Neural progenitor cell (in vitro differentiated cells): ENCODE measurements around the gene ME1. TPM values are rescaled to one million over a fixed set of nuclear protein-coding genes. Genes with fewer than 3 reads are reported as not detected.

Source experiments
- DNase-seq: peaks from one replicate; pipeline ENCODE4 v3.0.0-alpha.2; 2016; ENCODE audit warnings: low spot score
- H2AFZ ChIP-seq: fragments of 200-600 bp; sonication (generic); replicated peaks from 2 replicates; pipeline ENCODE4 v1.6.1; 2016; ENCODE audit warnings: antibody characterized with exemption
- H3F3A ChIP-seq: fragments of 200-600 bp; sonication (generic); 2 replicates; pipeline ENCODE4 v1.6.1; 2016; ENCODE audit warnings: antibody characterized with exemption, low read depth
- H3K27ac ChIP-seq: fragments of 200-600 bp; sonication (generic); 2 replicates; pipeline ENCODE4 v1.5.1; 2016; ENCODE audit warnings: mild to moderate bottlenecking
- H3K27me3 ChIP-seq: fragments of 200-600 bp; sonication (generic); 2 replicates; pipeline ENCODE4 v1.6.1; 2016; ENCODE audit warnings: mild to moderate bottlenecking, moderate library complexity
- H3K36me3 ChIP-seq: fragments of 200-600 bp; sonication (generic); 2 replicates; pipeline ENCODE4 v1.5.1; 2016
- H3K4me1 ChIP-seq: fragments of 200-600 bp; sonication (generic); 2 replicates; pipeline ENCODE4 v1.6.1; 2016; ENCODE audit warnings: mixed run types
- H3K4me2 ChIP-seq: fragments of 200-600 bp; sonication (generic); 2 replicates; pipeline ENCODE4 v1.6.1; 2016
- H3K4me3 ChIP-seq: fragments of 200-600 bp; sonication (generic); 2 replicates; pipeline ENCODE4 v1.5.1; 2016
- H3K79me2 ChIP-seq: fragments of 200-600 bp; sonication (generic); 2 replicates; pipeline ENCODE4 v1.6.1; 2016; ENCODE audit warnings: low read depth
- H3K9ac ChIP-seq: fragments of 200-600 bp; sonication (generic); 2 replicates; pipeline ENCODE4 v1.6.1; 2016
- H3K9me3 ChIP-seq: fragments of 200-600 bp; sonication (generic); 2 replicates; pipeline ENCODE4 v1.5.1; 2016; ENCODE audit warnings: low read depth
- H4K20me1 ChIP-seq: fragments of 200-600 bp; sonication (generic); 2 replicates; pipeline ENCODE4 v1.6.1; 2016; ENCODE audit warnings: low read depth
- H3K27ac Mint-ChIP-seq: 3 replicates; pipeline ENCODE4 v1.8.0; 2021; ENCODE audit warnings: mixed read lengths
- H3K27me3 Mint-ChIP-seq: 2 replicates; pipeline ENCODE4 v1.8.0; 2022; ENCODE audit warnings: low read depth, mild to moderate bottlenecking, inconsistent platforms, moderate library complexity, mixed read lengths; ENCODE audit not compliant: insufficient read depth
- H3K36me3 Mint-ChIP-seq: 3 replicates; pipeline ENCODE4 v1.8.0; 2021; ENCODE audit warnings: mixed read lengths
- H3K4me1 Mint-ChIP-seq: 3 replicates; pipeline ENCODE4 v1.8.0; 2021; ENCODE audit warnings: mixed read lengths
- H3K4me3 Mint-ChIP-seq: 3 replicates; pipeline ENCODE4 v1.8.0; 2021; ENCODE audit warnings: mild to moderate bottlenecking, moderate library complexity, mixed read lengths
- H3K9me3 Mint-ChIP-seq: 3 replicates; pipeline ENCODE4 v1.8.0; 2020; ENCODE audit warnings: mixed read lengths
- EZH2 ChIP-seq: fragments of 200-600 bp; sonication (generic); IDR thresholded peaks from 2 replicates; pipeline ENCODE4 v1.6.1; 2017; ENCODE audit warnings: antibody characterized with exemption, mild to moderate bottlenecking, moderate library complexity
- EZH2phosphoT487 ChIP-seq: fragments of 200-600 bp; sonication (generic); IDR thresholded peaks from 2 replicates; pipeline ENCODE4 v1.6.1; 2017; ENCODE audit warnings: antibody characterized with exemption
- total RNA-seq: library from RNA; depleted of rRNA; stranded (reverse); fragments of >200 nt; gene quantifications from 2 replicates; pipeline ENCODE4 v1.2.3, GENCODE V29; 2015; ENCODE audit warnings: low replicate concordance
- TF ChIP-seq, protein P1 (sequence below): fragments of 200-600 bp; sonication (generic); IDR thresholded peaks from 2 replicates; pipeline ENCODE4 v1.5.1; 2017; ENCODE audit warnings: antibody characterized with exemption, mild to moderate bottlenecking

The ME1 gene
- total RNA-seq, 1 donor from 2014 or later = 2.8 TPM

GRCh38 chr6:83381949-83382348 is 48.9 kb downstream of the ME1 start:
- Histone ChIP-seq H3F3A (no peaks in the 10 kb centered on the region), H4K20me1 (no peaks in the 10 kb centered on the region), H3K4me3 (no peak overlapping the region), H3K79me2 (no peaks in the 10 kb centered on the region), H3K27ac (no peak overlapping the region), H3K4me2 (no peak overlapping the region), H2AFZ (no peak overlapping the region), H3K9me3 (no peaks in the 10 kb centered on the region), H3K9ac (no peak overlapping the region), H3K36me3 (no peaks in the 10 kb centered on the region), H3K27me3 (no peaks in the 10 kb centered on the region), H3K4me1 (no peaks in the 10 kb centered on the region)
- H3K36me3 Mint-ChIP-seq = no peaks in the 10 kb centered on the region
- H3K9me3 Mint-ChIP-seq = no peaks in the 10 kb centered on the region
- TF ChIP-seq EZH2 (no peak), EZH2phosphoT487 (no peak)
- TF ChIP-seq, protein P1, sequence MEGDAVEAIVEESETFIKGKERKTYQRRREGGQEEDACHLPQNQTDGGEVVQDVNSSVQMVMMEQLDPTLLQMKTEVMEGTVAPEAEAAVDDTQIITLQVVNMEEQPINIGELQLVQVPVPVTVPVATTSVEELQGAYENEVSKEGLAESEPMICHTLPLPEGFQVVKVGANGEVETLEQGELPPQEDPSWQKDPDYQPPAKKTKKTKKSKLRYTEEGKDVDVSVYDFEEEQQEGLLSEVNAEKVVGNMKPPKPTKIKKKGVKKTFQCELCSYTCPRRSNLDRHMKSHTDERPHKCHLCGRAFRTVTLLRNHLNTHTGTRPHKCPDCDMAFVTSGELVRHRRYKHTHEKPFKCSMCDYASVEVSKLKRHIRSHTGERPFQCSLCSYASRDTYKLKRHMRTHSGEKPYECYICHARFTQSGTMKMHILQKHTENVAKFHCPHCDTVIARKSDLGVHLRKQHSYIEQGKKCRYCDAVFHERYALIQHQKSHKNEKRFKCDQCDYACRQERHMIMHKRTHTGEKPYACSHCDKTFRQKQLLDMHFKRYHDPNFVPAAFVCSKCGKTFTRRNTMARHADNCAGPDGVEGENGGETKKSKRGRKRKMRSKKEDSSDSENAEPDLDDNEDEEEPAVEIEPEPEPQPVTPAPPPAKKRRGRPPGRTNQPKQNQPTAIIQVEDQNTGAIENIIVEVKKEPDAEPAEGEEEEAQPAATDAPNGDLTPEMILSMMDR = no peak
- H3K4me1 Mint-ChIP-seq = no peaks in the 10 kb centered on the region
- H3K27ac Mint-ChIP-seq = no peak overlapping the region
- no peaks in the 10 kb centered on the region for H3K27me3 Mint-ChIP-seq
- no peak overlapping the region for H3K4me3 Mint-ChIP-seq
- no peak for DNase-seq

- H2AFZ ChIP-seq = no peak overlapping the region
- H3K4me3 ChIP-seq = no peak overlapping the region
- H3F3A ChIP-seq = no peaks in the 10 kb centered on the region
- no peak overlapping the region for H3K4me2 ChIP-seq
- H3K27ac ChIP-seq = no peak overlapping the region
- no peaks in the 10 kb centered on the region for H3K9me3 ChIP-seq
- Mint-ChIP-seq H3K4me1 (no peaks in the 10 kb centered on the region), H3K27ac (no peak overlapping the region), H3K4me3 (no peak overlapping the region), H3K27me3 (no peaks in the 10 kb centered on the region), H3K36me3 (no peaks in the 10 kb centered on the region), H3K9me3 (no peaks in the 10 kb centered on the region)
- H3K36me3 ChIP-seq = no peaks in the 10 kb centered on the region
- no peaks in the 10 kb centered on the region for H3K79me2 ChIP-seq
- no peak for DNase-seq
- no peaks in the 10 kb centered on the region for H3K4me1 ChIP-seq
- TF ChIP-seq EZH2phosphoT487 = no peak
- TF ChIP-seq, protein P1 = no peak
- no peak for TF ChIP-seq EZH2
- H4K20me1 ChIP-seq = no peaks in the 10 kb centered on the region
- H3K27me3 ChIP-seq = no peaks in the 10 kb centered on the region
- H3K9ac ChIP-seq = no peak overlapping the region
Measured at GRCh38 chr6:83378621-83379388, 52.0 kb downstream of the ME1 start.

DNA sequence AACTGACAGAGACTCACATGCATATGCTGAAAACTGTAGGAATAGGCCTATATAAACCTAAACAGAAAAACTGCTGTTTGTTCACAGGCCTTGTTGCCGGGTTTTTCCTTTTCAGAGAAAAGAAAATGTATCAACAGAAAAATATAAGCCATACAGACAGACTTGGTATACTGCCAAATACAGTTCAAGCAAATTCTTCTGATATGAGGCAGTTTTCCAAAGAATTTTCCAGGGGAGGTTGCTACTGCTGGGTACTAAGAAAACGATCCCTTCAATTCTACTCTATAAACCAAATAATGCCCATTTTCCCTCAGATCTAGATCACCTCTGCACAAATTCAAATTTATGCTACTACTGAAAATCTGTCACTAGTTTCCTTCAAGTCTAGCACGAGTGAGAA is 59.4 kb downstream of the ME1 start:
- Histone ChIP-seq H3K27me3 (no peaks in the 10 kb centered on the region), H4K20me1 (no peaks in the 10 kb centered on the region), H3K79me2 (no peaks in the 10 kb centered on the region), H3K4me2 (no peak overlapping the region), H3K36me3 (no peaks in the 10 kb centered on the region), H3K4me3 (no peak overlapping the region), H3K9me3 (no peaks in the 10 kb centered on the region), H3F3A (no peaks in the 10 kb centered on the region), H3K27ac (no peak overlapping the region), H3K9ac (no peak overlapping the region), H2AFZ (no peak overlapping the region), H3K4me1 (no peaks in the 10 kb centered on the region)
- H3K4me1 Mint-ChIP-seq = no peaks in the 10 kb centered on the region
- TF ChIP-seq, protein P1 = no peak
- no peak for TF ChIP-seq EZH2
- H3K27ac Mint-ChIP-seq = no peak overlapping the region
- H3K4me3 Mint-ChIP-seq = no peak overlapping the region
- H3K27me3 Mint-ChIP-seq = no peaks in the 10 kb centered on the region
- no peaks in the 10 kb centered on the region for H3K9me3 Mint-ChIP-seq
- H3K36me3 Mint-ChIP-seq = no peaks in the 10 kb centered on the region
- no peak for DNase-seq
